Stimulated activated CD4-positive, alpha-beta T cell treated with anti-CD3 and anti-CD28 coated beads, Interleukin-2, amount 100 ng/mL, for 24 hours (primary cell): ENCODE data around the gene SIPA1L3.

Experiments used
- DNase-seq, 2 donors: peaks; one replicate each; pipeline ENCODE4 v3.0.0-alpha.2; 2020

Gene SIPA1L3

DNA sequence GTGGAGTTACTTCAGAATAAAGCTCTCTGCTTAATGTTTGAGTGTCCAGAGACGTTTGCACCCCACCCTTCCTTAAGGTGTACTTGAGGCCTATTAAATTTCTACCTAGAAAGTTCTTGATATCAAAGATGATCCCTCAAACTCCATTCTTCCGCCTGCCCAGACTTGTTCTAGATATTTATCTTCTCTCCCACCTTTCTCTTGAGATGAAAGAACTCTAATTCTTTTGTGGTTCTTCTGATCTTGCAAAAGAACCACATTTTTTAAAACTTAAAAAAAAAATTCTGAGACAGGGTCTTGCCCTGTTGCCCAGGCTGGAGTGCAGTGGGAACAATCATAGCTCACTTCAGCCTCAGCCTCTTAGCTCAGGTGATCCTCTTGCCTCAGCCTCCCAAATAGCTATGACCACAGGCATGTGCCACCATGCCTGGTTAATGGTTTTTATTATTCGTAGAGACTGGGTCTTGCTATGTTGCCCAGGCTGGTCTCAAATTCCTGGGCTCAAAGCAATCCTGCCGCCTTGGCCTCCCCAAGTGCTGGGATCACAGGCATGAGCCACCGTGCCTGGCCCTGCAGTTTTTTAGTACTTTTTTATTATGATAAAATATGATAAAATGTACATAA is 94.3 kb downstream of the SIPA1L3 start:
- no peak for DNase-seq

DNA sequence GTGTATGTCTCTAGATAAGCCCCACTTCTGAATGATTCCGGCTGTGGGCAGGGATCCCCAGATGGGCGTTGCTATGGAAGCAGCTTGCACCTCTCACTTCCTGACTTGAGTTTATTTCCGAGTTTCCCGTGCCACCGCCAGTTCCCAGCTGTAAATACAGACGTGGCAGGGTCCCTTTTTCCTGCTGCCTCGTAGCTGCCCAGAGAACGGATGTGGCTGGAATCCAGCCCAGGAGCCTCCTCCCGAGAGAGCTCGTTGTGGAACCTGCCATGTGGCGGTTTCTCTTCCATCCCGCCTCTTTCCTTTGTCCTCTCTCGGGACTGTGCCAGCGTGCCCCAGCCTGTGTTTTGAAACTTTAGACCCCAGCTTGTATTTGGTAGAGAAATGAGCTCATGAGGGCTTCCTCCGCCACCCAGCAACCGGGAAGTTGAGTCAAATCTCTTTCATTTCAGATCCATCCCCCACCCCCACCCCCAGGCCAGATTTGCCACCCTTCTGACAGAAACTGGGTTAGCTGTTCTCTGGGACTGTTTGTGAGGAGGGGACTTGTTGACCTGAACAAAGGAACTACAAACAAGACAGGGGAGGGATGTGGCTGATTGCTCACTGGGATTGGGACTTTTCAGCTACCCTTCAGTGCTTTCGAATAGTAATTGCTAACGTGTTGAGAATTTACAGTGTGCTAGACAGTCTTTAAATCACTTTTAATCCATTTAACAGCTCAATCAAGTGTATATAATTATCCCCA is 96.6 kb downstream of the SIPA1L3 start:
- peak in 1 of 2 donors; percentile 30 for DNase-seq

GRCh38 chr19:38004186-38004520 is 97.1 kb downstream of the SIPA1L3 start:
- DNase-seq: no peak

GRCh38 chr19:38004521-38005223 is 97.7 kb downstream of the SIPA1L3 start:
- no peak for DNase-seq

DNA sequence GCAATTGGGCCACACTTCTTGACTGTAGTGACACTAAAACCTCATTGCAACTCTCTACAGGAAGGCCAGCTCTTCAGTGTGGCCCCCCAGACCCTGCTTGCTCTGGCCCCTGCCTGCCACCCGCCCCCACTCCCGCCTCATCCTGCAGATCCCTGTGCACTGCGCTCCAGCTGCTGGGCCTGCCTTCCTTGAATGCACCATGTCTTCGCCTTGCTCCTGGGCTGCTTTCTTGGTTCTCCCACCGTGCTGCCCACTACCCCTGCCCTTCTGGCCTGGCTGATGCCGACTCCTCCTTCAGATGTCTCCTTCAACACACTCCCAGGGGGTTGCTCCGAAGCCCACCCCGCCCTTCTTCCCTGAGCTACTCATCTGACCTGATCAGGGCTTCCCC is 98.2 kb downstream of the SIPA1L3 start:
- DNase-seq: no peak

DNA sequence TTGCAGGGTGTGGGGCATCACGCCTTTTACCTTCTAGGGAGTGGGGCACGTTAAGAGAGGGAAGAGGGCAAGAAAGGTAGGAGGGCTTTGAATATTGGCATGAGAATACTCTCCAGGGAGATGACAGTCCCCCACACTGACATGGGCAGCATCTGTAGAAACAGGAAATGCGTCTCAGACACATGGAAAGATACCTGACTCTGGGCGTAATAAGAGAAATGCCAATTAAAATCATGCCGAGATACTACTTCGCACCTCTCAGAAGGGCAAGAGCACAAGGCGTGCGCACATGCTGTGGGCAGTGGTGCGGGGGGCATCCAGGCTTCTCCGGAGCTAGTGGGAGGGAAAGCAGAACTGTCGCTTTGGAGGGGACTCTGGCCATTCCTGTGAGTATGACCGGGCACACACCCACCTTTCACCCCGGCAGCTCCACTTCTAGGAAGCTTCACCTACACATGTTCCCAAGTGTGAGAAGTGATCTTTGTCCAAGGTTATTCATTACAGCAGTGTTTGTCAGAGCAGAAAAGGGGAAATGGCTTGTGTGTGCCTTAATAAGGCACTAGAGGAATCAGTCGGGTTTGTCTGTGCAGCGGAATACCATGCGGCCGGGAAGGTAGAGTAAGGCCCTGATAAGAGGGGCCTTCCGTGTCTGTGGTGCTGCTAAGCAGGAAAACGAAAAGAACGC is 99.5 kb downstream of the SIPA1L3 start:
- no peak for DNase-seq

GRCh38 chr19:38009650-38010242 is 102.7 kb downstream of the SIPA1L3 start:
- DNase-seq: no peak

DNA sequence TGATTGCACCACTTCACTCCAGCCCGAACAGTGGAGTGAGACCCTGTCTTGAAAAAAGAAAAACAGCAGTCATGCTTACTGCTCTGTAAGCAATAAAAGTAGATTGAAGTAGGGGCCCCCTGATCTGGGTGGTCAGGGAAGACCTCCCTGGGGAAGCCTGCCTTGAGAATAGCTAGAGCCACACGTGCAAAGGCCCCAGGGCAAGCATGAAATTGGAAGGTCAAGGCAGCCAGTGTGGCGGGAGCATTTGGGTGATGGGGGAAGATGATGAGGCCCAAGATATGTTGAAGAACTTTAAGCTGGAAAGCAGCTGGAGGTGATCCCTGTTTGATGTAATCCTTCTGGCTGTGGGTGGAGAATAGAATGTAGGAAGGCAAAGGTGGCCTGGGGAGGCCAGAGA is 104.4 kb downstream of the SIPA1L3 start:
- no peak for DNase-seq

DNA sequence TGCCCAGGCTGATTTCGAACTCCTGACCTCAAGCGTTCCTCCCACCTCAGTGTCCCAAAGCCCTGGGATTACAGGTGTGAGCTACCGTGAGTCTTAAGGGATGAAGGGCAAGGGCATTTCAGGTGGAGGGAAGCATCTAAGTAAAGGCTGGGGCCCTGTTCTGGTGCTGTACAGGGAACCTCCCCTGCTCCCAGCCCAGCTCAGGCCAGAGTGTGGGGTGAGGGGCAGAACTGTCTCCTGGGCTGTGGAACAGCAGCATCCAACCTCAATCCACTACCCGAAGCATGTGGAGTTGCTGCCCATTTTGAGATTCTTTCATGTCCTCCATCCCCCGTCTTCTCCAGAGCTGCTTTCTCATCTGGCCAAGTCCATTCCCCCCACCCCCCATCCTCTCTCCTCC is 105.3 kb downstream of the SIPA1L3 start:
- no peak for DNase-seq

GRCh38 chr19:38012944-38013343 is 105.9 kb downstream of the SIPA1L3 start:
- DNase-seq: no peak

- no peak for DNase-seq
Measured at GRCh38 chr19:38013913-38014580, 107.0 kb downstream of the SIPA1L3 start.

GRCh38 chr19:38015216-38015615 is 108.2 kb downstream of the SIPA1L3 start:
- DNase-seq: no peak

DNA sequence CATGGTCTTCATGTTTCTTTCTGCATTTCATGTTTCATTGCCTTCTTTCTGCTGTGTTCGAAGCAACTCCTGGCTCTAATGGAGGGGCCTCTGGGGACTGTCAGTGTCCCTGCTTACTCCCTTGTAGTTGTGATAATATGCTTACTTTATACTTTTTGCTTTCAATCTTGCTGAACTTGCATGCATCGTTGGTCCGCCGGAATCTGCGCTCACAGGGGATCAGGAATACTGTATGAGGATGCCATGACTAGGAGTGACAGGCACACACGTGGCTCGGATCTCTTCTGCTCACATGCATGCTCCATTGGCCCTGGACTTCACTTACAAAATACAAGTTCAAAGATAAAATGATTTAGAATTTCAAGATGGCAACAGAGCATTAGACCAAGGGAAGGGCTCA is 108.8 kb downstream of the SIPA1L3 start:
- no peak for DNase-seq

DNA sequence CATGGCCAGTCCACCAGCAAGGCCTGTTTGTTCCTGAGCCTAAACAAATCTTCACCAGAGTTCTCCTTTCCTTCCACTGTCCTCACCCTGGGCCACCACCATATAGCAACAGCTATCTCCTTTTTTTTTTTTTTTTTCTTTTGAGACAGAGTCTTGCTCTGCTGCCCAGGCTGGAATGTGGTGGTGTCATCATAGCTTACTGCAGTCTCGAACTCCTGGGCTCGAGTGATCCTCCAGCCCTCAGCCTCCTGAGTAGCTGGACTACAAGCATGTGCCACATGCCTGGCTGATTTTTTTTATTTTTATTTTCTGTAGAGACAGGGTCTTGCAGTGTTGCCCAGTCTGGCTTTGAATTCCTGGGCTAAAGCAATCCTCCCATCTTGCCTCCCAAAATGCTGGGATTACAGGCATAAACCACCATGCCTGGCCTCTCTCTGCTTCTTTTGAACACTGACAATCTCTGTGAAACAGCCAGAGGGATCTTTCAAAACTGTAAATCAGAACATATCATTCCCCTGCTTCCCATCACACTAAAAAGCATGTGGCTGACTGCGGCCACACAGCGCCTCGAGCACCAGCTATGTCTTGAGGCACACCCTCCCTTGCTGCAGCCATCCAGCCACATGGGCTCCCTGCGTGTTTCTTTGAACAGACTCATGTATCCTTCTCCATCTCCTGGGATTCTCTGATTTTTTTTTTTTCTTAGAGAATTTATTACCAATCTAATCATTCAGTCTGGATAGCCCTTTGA is 110.6 kb downstream of the SIPA1L3 start:
- no peak for DNase-seq

DNA sequence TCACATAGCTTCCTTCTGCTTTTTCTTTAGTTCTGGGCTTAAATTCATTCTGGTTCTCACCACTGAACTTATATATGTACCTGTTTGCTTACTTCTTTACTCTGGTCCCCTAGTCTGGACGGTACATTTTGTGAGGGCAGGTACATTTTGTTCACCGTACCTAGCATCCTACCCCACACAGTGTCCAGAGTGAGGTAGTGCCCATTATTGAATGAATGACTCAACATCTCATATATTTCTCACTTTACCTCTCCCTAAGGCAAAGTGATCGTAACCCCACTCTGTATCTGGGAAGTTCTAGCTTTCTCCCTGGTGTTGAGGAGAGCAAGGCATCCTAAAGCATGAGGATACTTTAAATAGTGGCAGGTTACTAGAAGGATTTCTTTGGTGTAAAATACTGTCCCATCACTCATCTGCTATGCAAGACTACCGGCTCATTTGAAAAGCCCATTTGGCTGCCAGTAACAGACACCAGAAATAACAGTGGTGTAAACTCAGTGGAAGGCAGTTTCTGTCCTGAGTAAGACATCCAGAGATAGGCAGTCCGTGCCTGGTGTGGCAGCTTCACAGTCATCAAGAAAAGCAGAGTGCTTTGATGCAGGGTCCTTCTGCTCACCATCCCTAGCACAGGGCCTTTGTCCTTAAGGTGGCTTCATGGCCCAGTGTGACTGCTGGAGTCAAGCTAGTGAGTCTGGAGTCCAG is 111.8 kb downstream of the SIPA1L3 start:
- DNase-seq: no peak

DNA sequence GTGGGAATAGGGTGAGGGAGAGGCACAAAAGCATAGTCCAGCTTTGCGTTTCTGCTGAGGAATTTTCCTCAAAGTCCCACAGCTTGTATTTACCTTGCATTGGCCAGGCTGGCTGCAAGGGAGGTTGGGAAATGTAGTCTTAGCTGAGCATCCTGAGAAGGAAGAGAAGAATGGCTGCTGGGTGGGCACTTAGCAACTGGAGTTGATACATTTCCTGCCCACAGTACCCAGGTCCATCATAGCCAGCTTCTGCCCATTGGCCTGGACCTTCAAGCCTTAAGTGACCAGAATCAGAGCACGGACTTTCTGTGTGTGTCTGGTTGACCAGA is 112.4 kb downstream of the SIPA1L3 start:
- DNase-seq: no peak

- DNase-seq: no peak
Measured at GRCh38 chr19:38020311-38020710, 113.3 kb downstream of the SIPA1L3 start.

DNA sequence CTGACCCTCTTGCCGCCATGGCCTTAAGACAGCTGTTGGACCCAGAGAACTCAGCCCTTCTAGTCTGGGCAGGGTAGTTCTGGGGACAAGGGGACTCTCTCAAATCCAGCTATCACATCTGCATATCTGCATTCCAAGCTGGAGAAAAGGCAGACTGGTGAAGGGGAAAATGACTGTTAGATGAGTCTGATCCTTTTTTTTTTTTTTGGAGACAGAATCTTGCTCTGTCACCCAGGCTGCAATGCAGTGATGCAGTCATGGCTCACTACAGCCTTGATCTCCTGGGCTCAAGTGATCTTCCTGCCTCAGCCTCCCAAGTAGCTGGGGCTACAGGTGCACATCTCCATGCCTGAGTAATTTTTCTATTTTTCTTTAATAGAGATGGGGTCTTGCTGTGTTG is 114.3 kb downstream of the SIPA1L3 start:
- DNase-seq: no peak

DNA sequence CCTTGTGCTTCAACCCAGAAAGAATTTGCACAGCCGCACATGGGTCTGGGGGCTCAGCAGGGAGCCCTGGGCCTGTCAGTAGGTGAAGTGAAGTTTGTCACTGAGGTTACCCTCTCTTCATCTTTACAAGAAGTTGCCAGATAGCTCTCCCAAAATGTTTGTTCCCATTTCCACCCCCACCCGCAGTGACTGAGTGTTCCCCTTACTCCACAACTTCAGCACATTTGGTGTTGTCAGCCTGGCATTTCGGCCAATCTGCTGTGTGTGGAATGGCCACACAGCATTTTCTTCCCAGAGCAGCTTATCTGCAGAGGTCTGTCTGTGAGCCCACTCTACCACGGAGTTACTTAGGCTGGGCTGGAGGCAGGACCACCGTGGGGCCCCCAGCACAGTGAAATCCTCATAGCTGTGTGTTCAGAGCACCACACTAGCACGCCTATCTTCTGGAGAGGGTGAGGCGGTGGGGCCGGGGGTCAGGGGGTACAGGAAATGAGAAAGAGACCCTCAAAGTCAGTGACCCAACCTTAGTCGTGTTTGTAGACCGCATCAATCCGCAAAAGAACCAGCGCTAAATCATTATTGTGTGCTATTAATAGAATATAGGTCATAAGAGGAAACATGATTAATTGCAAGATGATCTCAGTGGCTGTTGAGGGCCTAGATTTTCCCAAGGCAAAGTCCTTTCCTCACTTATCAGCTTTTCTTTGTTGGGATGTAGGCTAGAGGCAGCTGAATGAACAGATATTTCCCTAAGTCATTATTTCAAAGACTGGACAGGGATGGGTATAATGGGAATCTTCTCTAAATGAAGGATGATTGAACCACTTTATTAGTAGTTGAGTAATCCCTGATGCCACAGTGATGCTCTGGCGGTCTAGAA is 116.0 kb downstream of the SIPA1L3 start:
- no peak for DNase-seq
